Measurements from ENCODE around the gene SLC2A6. TPM values are rescaled to one million over a fixed set of nuclear protein-coding genes. Genes with fewer than 3 reads are reported as not detected.

The SLC2A6 gene
- total RNA-seq, 1 experiment from 2014 or later = 10.7 TPM

DNA sequence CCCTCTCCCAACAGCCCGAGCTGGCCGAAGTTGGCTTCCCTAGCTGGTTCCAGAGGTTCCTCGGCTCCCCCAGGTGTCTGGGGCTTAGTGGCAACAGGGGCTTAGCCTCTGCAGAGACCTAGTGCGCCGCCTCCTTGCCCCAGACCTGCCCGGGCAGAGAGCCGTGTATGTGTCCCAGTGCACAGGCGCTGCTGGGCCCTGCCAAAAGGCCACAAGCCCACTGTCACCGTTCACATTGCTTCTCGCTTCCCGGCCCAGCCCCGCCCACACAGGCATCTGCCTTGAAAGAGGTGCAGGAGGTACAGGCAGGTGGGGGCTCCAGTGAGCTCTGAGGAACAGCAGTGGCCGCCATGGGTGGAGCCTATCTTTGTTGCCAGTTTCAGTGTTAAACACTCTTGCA lies 21.7 kb downstream of the SLC2A6 start:
- CTCF ChIA-PET = no interaction called here
- RAD21 ChIA-PET (ENCODE audit: low non-redundant PET in 1 of 2, low total read pairs in 2 of 2, uncharacterized antibody in 2 of 2, unreplicated experiment in 2 of 2) = no interaction called here

More for the DNA sequence above, 21.7 kb downstream of the SLC2A6 start:
- Histone ChIP-seq H3K27me3 (ENCODE audit: insufficient read depth, low read length) (no peaks in the 10 kb centered on the region), H4K20me1 (ENCODE audit: insufficient read depth) (no peaks in the 10 kb centered on the region), H3K9me3 (ENCODE audit: control insufficient read depth in 1 of 2, insufficient read depth in 1 of 2, low read depth in 1 of 2, low read length in 2 of 2) (no peaks in the 10 kb centered on the region), H3K4me3 (replicated peaks in 1 of 2; ENCODE audit: low read depth in 1 of 2, low read length in 2 of 2) (no peak overlapping the region), H3K36me3 (ENCODE audit: control insufficient read depth in 1 of 2, insufficient read depth in 2 of 2, low read length in 2 of 2) (no peaks in the 10 kb centered on the region), H3K9ac (ENCODE audit: low read length) (no peak overlapping the region), H3K4me2 (ENCODE audit: low read length) (no peak overlapping the region), H3K79me2 (ENCODE audit: insufficient read depth, low read length) (no peaks in the 10 kb centered on the region), H3K27ac (ENCODE audit: low read depth, low read length) (no peak overlapping the region), H3K9me2 (ENCODE audit: insufficient read depth) (no peaks in the 10 kb centered on the region), H3K4me1 (ENCODE audit: control insufficient read depth in 1 of 2, insufficient read depth in 2 of 2, low read length in 2 of 2) (peaks cover 16 to 17% of the 10 kb centered on the region in 2 experiments), H2AFZ (ENCODE audit: low read depth, low read length, poor library complexity, severe bottlenecking) (no peak overlapping the region)
- intact Hi-C loops (cut with micrococcal nuclease) = no loop called here
- DNase-seq (ENCODE audit: low read depth, low spot score) (no peak), ATAC-seq (no peak)
- BruUV-seq (replicated peaks) = no TSS peak
- POLR2A ChIA-PET = no interaction called here
- no peak for TF ChIP-seq POLR2AphosphoS5 (IDR thresholded peaks at IDR 0.05; ENCODE audit: low read depth, low read length)
- TF ChIP-seq, protein P1, sequence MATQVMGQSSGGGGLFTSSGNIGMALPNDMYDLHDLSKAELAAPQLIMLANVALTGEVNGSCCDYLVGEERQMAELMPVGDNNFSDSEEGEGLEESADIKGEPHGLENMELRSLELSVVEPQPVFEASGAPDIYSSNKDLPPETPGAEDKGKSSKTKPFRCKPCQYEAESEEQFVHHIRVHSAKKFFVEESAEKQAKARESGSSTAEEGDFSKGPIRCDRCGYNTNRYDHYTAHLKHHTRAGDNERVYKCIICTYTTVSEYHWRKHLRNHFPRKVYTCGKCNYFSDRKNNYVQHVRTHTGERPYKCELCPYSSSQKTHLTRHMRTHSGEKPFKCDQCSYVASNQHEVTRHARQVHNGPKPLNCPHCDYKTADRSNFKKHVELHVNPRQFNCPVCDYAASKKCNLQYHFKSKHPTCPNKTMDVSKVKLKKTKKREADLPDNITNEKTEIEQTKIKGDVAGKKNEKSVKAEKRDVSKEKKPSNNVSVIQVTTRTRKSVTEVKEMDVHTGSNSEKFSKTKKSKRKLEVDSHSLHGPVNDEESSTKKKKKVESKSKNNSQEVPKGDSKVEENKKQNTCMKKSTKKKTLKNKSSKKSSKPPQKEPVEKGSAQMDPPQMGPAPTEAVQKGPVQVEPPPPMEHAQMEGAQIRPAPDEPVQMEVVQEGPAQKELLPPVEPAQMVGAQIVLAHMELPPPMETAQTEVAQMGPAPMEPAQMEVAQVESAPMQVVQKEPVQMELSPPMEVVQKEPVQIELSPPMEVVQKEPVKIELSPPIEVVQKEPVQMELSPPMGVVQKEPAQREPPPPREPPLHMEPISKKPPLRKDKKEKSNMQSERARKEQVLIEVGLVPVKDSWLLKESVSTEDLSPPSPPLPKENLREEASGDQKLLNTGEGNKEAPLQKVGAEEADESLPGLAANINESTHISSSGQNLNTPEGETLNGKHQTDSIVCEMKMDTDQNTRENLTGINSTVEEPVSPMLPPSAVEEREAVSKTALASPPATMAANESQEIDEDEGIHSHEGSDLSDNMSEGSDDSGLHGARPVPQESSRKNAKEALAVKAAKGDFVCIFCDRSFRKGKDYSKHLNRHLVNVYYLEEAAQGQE (IDR thresholded peaks at IDR 0.05; ENCODE audit: low read depth) = no peak
- no peak for TF ChIP-seq ZFX (IDR thresholded peaks at IDR 0.05)
- TF ChIP-seq RAD21 (IDR thresholded peaks at IDR 0.05; ENCODE audit: low read depth) = no peak
- no peak for TF ChIP-seq JUND (IDR thresholded peaks at IDR 0.05)
- no peak for TF ChIP-seq EZH2 (IDR thresholded peaks at IDR 0.05)
- TF ChIP-seq, protein P2, sequence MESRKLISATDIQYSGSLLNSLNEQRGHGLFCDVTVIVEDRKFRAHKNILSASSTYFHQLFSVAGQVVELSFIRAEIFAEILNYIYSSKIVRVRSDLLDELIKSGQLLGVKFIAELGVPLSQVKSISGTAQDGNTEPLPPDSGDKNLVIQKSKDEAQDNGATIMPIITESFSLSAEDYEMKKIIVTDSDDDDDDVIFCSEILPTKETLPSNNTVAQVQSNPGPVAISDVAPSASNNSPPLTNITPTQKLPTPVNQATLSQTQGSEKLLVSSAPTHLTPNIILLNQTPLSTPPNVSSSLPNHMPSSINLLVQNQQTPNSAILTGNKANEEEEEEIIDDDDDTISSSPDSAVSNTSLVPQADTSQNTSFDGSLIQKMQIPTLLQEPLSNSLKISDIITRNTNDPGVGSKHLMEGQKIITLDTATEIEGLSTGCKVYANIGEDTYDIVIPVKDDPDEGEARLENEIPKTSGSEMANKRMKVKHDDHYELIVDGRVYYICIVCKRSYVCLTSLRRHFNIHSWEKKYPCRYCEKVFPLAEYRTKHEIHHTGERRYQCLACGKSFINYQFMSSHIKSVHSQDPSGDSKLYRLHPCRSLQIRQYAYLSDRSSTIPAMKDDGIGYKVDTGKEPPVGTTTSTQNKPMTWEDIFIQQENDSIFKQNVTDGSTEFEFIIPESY (IDR thresholded peaks at IDR 0.05; ENCODE audit: extremely low read depth, insufficient replicate concordance, low read length) = no peak
- TF ChIP-seq EZH2phosphoT487 (IDR thresholded peaks at IDR 0.05; ENCODE audit: borderline replicate concordance) = no peak
- no peak for TF ChIP-seq YY1 (IDR thresholded peaks at IDR 0.05; ENCODE audit: extremely low read depth, insufficient replicate concordance, low read depth, low read length)
- no peak for TF ChIP-seq ZNF274 (IDR thresholded peaks at IDR 0.05; ENCODE audit: low read depth, low read length)
- no peak for TF ChIP-seq EGR1 (IDR thresholded peaks at IDR 0.05; ENCODE audit: low read depth)
- TF ChIP-seq SP1 (IDR thresholded peaks at IDR 0.05; ENCODE audit: low read depth) = no peak
- TF ChIP-seq POLR2A (IDR thresholded peaks at IDR 0.05; ENCODE audit: borderline replicate concordance, extremely low read depth, insufficient read depth, insufficient read length) = no peak
- no peak for TF ChIP-seq SIN3A (IDR thresholded peaks at IDR 0.05; ENCODE audit: low read depth)
- TF ChIP-seq CEBPB (IDR thresholded peaks at IDR 0.05; ENCODE audit: low read depth) = no peak
- TF ChIP-seq ELF1 (IDR thresholded peaks at IDR 0.05; ENCODE audit: borderline replicate concordance, low read depth) = no peak
- TF ChIP-seq CBX3 (IDR thresholded peaks at IDR 0.05; ENCODE audit: low read depth) = no peak
- no peak for TF ChIP-seq TCF7L2 (IDR thresholded peaks at IDR 0.05; ENCODE audit: borderline replicate concordance, extremely low read depth, insufficient read depth, insufficient read length)
- TF ChIP-seq, protein P3, sequence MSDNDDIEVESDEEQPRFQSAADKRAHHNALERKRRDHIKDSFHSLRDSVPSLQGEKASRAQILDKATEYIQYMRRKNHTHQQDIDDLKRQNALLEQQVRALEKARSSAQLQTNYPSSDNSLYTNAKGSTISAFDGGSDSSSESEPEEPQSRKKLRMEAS (IDR thresholded peaks at IDR 0.05) = no peak

Data from HCT116 (cell line).